ENCODE data around the gene ATCAY. TPM values are rescaled to one million over a fixed set of nuclear protein-coding genes. Genes with fewer than 3 reads are reported as not detected.

The ATCAY gene
- total RNA-seq, 3 donors from 2014 or later (not counting 1 experiment from before 2014, with no cell fraction given) = not detected

- intact Hi-C loops (cut with micrococcal nuclease) = no loop called here
- Mint-ChIP-seq H3K36me3 (no peaks in the 10 kb centered on the region), H3K4me1 (no peaks in the 10 kb centered on the region), H3K27ac (no peak overlapping the region), H3K9me3 (no peaks in the 10 kb centered on the region), H3K4me3 (no peak overlapping the region), H3K27me3 (ENCODE audit: low read depth in 2 of 2) (peaks cover 0 to 2% of the 10 kb centered on the region in 2 donors)
- WGBS (ENCODE audit: insufficient coverage) = 78% methylated on average over 32 of the region's 34 CpGs
- DNase-seq (no peak), ATAC-seq (no peak)
- no peak for TF ChIP-seq CTCF (IDR thresholded peaks at IDR 0.05)
- H3K36me3 ChIP-seq (ENCODE audit: control insufficient read depth, insufficient read depth, low read length) = no peaks in the 10 kb centered on the region
- no peaks in the 10 kb centered on the region for H3K27me3 ChIP-seq (ENCODE audit: control insufficient read depth, insufficient read depth, low read length)
- no peaks in the 10 kb centered on the region for H3K4me1 ChIP-seq (ENCODE audit: control insufficient read depth, insufficient read depth, low read length)
- H3K9me3 ChIP-seq (ENCODE audit: control insufficient read depth, insufficient read depth, low read length) = no peaks in the 10 kb centered on the region
- no peak overlapping the region for H3K27ac ChIP-seq (ENCODE audit: low read length)
- H3K4me3 ChIP-seq (ENCODE audit: low read length) = no peak overlapping the region
These were observed 46.7 kb upstream of the ATCAY start for GRCh38 chr19:3833578-3834348.

- no peaks in the 10 kb centered on the region for H3K4me1 Mint-ChIP-seq
- H3K4me3 Mint-ChIP-seq = no peak overlapping the region
- H3K4me3 ChIP-seq (ENCODE audit: low read length) = no peak overlapping the region
- no peak overlapping the region for H3K27ac ChIP-seq (ENCODE audit: low read length)
- no peak for DNase-seq
- no peak for ATAC-seq
- no peak overlapping the region for H3K27ac Mint-ChIP-seq
- H3K27me3 Mint-ChIP-seq (ENCODE audit: low read depth in 2 of 2) = peaks cover 0 to 2% of the 10 kb centered on the region in 2 donors
- intact Hi-C loops (cut with micrococcal nuclease) = no loop called here
- H3K9me3 ChIP-seq (ENCODE audit: control insufficient read depth, insufficient read depth, low read length) = no peaks in the 10 kb centered on the region
- H3K27me3 ChIP-seq (ENCODE audit: control insufficient read depth, insufficient read depth, low read length) = no peaks in the 10 kb centered on the region
- no peaks in the 10 kb centered on the region for H3K4me1 ChIP-seq (ENCODE audit: control insufficient read depth, insufficient read depth, low read length)
- no peaks in the 10 kb centered on the region for H3K36me3 ChIP-seq (ENCODE audit: control insufficient read depth, insufficient read depth, low read length)
- no peaks in the 10 kb centered on the region for H3K9me3 Mint-ChIP-seq
- WGBS (ENCODE audit: insufficient coverage) = 91% methylated on average over 35 of the region's 35 CpGs
- no peaks in the 10 kb centered on the region for H3K36me3 Mint-ChIP-seq
- TF ChIP-seq CTCF (IDR thresholded peaks at IDR 0.05) = no peak
These were observed 46.0 kb upstream of the ATCAY start for GRCh38 chr19:3834349-3835054.

- Histone ChIP-seq H3K4me3 (ENCODE audit: low read length) (no peak overlapping the region), H3K4me1 (ENCODE audit: control insufficient read depth, insufficient read depth, low read length) (no peaks in the 10 kb centered on the region), H3K27me3 (ENCODE audit: control insufficient read depth, insufficient read depth, low read length) (no peaks in the 10 kb centered on the region), H3K27ac (ENCODE audit: low read length) (no peak overlapping the region), H3K9me3 (ENCODE audit: control insufficient read depth, insufficient read depth, low read length) (no peaks in the 10 kb centered on the region), H3K36me3 (ENCODE audit: control insufficient read depth, insufficient read depth, low read length) (no peaks in the 10 kb centered on the region)
- H3K9me3 Mint-ChIP-seq = no peaks in the 10 kb centered on the region
- peaks cover 0 to 2% of the 10 kb centered on the region in 2 donors for H3K27me3 Mint-ChIP-seq (ENCODE audit: low read depth in 2 of 2)
- ATAC-seq = no peak
- no peak for TF ChIP-seq CTCF (IDR thresholded peaks at IDR 0.05)
- intact Hi-C loops (cut with micrococcal nuclease) = no loop called here
- no peaks in the 10 kb centered on the region for H3K4me1 Mint-ChIP-seq
- no peak overlapping the region for H3K4me3 Mint-ChIP-seq
- no peak overlapping the region for H3K27ac Mint-ChIP-seq
- WGBS (ENCODE audit: insufficient coverage) = 93% methylated on average over 9 of the region's 9 CpGs
- no peak for DNase-seq
- H3K36me3 Mint-ChIP-seq = no peaks in the 10 kb centered on the region
These were observed 45.4 kb upstream of the ATCAY start for GRCh38 chr19:3835055-3835435.
